VCaP (cell line): ENCODE measurements around the gene NCF2.

Experiments
- H3K27ac ChIP-seq: fragments of 450-650 bp; 2 replicates; pipeline ENCODE4 v1.5.1; 2017
- CTCF ChIP-seq: fragments of 450-650 bp; conservative IDR thresholded peaks from 2 replicates; pipeline ENCODE4 v1.5.1; 2017; ENCODE audit warnings: mild to moderate bottlenecking, moderate library complexity

The NCF2 gene

GRCh38 chr1:183609759-183610452 is 19.6 kb upstream of the NCF2 start:
- H3K27ac ChIP-seq: no peak overlapping the region
- no peak for TF ChIP-seq CTCF

GRCh38 chr1:183609313-183609712 is 19.1 kb upstream of the NCF2 start:
- TF ChIP-seq CTCF: peak; percentile 44
- no peak overlapping the region for H3K27ac ChIP-seq

GRCh38 chr1:183607322-183607980 is 17.2 kb upstream of the NCF2 start:
- no peak for TF ChIP-seq CTCF
- H3K27ac ChIP-seq: no peak overlapping the region

GRCh38 chr1:183605904-183606303 is 15.6 kb upstream of the NCF2 start:
- TF ChIP-seq CTCF: no peak
- no peak overlapping the region for H3K27ac ChIP-seq

- no peak overlapping the region for H3K27ac ChIP-seq
- TF ChIP-seq CTCF: no peak
Measured at GRCh38 chr1:183604815-183605214, 14.6 kb upstream of the NCF2 start.

GRCh38 chr1:183604038-183604808 is 14.0 kb upstream of the NCF2 start:
- no peak for TF ChIP-seq CTCF
- H3K27ac ChIP-seq: no peak overlapping the region

- H3K27ac ChIP-seq: no peak overlapping the region
- TF ChIP-seq CTCF: no peak
Measured at GRCh38 chr1:183602510-183602909, 12.3 kb upstream of the NCF2 start.
